ENCODE data around the gene EIF1AD. TPM values are rescaled to one million over a fixed set of nuclear protein-coding genes. Genes with fewer than 3 reads are reported as not detected.

Gene EIF1AD
- total and polyA plus RNA-seq, 2 of the 8 experiments (the other 6 are each of a cell fraction or from before 2014, with no cell fraction given), result 32.6 to 39.9 TPM

GRCh38 chr11:66037327-66037726 is 35.4 kb upstream of the EIF1AD start:
- no peak overlapping the region for H3K23ac ChIP-seq (ENCODE audit: insufficient read length)
- H4K91ac ChIP-seq (replicated peaks; ENCODE audit: insufficient read length, low read length), result no peak overlapping the region
- DNase-seq (ENCODE audit: low read depth in 1 of 2, low spot score in 2 of 2) (no peak), FAIRE-seq (no peak)
- H3K18ac ChIP-seq (ENCODE audit: extremely low read depth, low read length), result no peak overlapping the region
- H2AK5ac ChIP-seq (ENCODE audit: low read depth, low read length), result no peak overlapping the region
- H2BK5ac ChIP-seq (ENCODE audit: low read depth, low read length), result no peak overlapping the region
- 80% methylated on average over 3 of the region's 3 CpGs; no CpG with 5 or more reads in 1 of the 2 experiments for WGBS, 2 experiments (ENCODE audit: extremely low coverage in 1 of 2, insufficient coverage in 1 of 2, insufficient read length in 1 of 2, insufficient replicate concordance in 2 of 2, low coverage in 1 of 2, low lambda C conversion rate in 2 of 2, missing lambda C conversion rate in 1 of 2)
- H2BK120ac ChIP-seq (replicated peaks; ENCODE audit: low read depth, low read length), result no peak overlapping the region
- no peak overlapping the region for H3K27ac ChIP-seq (ENCODE audit: low read depth, low read length)
- no peaks in the 10 kb centered on the region for H3K79me2 ChIP-seq (ENCODE audit: control insufficient read depth in 1 of 2, insufficient read depth in 2 of 2, low read length in 2 of 2)
- H4K8ac ChIP-seq (ENCODE audit: extremely low read depth, insufficient read depth, low read length), result no peak overlapping the region
- no peak overlapping the region for H2AFZ ChIP-seq (ENCODE audit: low read length)
- peaks cover 0 to 4% (median under 1%) of the 10 kb centered on the region in 4 experiments; a peak in 5 of 8 replicates for H3K36me3 ChIP-seq (ENCODE audit: control insufficient read depth in 2 of 4, insufficient read depth in 4 of 4, low read length in 3 of 4)
- no peaks in the 10 kb centered on the region for H4K20me1 ChIP-seq (replicated peaks in 1 of 2; ENCODE audit: control insufficient read depth in 1 of 2, insufficient read depth in 2 of 2, low read length in 2 of 2)
- no peak overlapping the region for H4K5ac ChIP-seq (ENCODE audit: insufficient read length, low read depth, low read length)
- H3K23me2 ChIP-seq (ENCODE audit: low read depth, low read length), result 0 out of 2 replicates have a peak, but pooled peaks cover 2% of the 10 kb centered on the region
- H3K4ac ChIP-seq (replicated peaks; ENCODE audit: insufficient read length, low read depth, low read length), result no peak overlapping the region
- no peak overlapping the region for H2BK12ac ChIP-seq (ENCODE audit: low read depth, low read length)
- no peak overlapping the region for H3K9ac ChIP-seq (replicated peaks in 1 of 4; ENCODE audit: extremely low read depth in 1 of 4, low read depth in 3 of 4, low read length in 3 of 4)
- no peak overlapping the region for H3K14ac ChIP-seq (ENCODE audit: insufficient read length)
- ChIA-PET CTCF (ENCODE audit: partially characterized antibody) (interaction anchor here (0.6 to 2.7 kb wide), 2 partner anchors 15 to 28 kb away, joined by 3 to 14 read pairs; no protein-coding TSS in a partner anchor), POLR2A (ENCODE audit: partially characterized antibody) (no interaction called here)
- no peak overlapping the region for H3K4me3 ChIP-seq (ENCODE audit: extremely low read depth in 1 of 4, insufficient read depth in 2 of 4, low read depth in 3 of 4, low read length in 4 of 4)
- H3K56ac ChIP-seq (replicated peaks; ENCODE audit: insufficient read length, low read depth, low read length), result no peak overlapping the region
- peaks cover 6 to 8% of the 10 kb centered on the region in 2 experiments for H3K9me3 ChIP-seq (ENCODE audit: insufficient read depth in 2 of 2, low read depth in 1 of 2, low read length in 1 of 2)
- no peaks in the 10 kb centered on the region for H3K4me1 ChIP-seq (replicated peaks in 1 of 4; ENCODE audit: control insufficient read depth in 3 of 4, insufficient read depth in 4 of 4, low read length in 3 of 4)
- H3K27me3 ChIP-seq (replicated peaks in 1 of 4; ENCODE audit: control insufficient read depth in 3 of 4, extremely low read depth in 1 of 4, insufficient read depth in 3 of 4, low read length in 3 of 4), result no peaks in the 10 kb centered on the region
- no peak overlapping the region for H3K4me2 ChIP-seq (ENCODE audit: insufficient read depth in 1 of 2, low read depth in 2 of 2, low read length in 2 of 2)
- H3K79me1 ChIP-seq (ENCODE audit: low read depth, low read length), result no peaks in the 10 kb centered on the region
- H2BK15ac ChIP-seq (ENCODE audit: low read length), result no peak overlapping the region
- H2BK20ac ChIP-seq (ENCODE audit: low read length), result no peak overlapping the region
- TF ChIP-seq E2F6 (IDR thresholded peaks at IDR 0.05) (no peak), KDM1A (IDR thresholded peaks at IDR 0.05; ENCODE audit: borderline replicate concordance, low read length) (no peak), SP4 (IDR thresholded peaks at IDR 0.05; ENCODE audit: low read length) (no peak), NANOG (IDR thresholded peaks at IDR 0.05; ENCODE audit: insufficient read depth, low read depth, low read length, poor library complexity, severe bottlenecking) (no peak), RFX5 (IDR thresholded peaks at IDR 0.05; ENCODE audit: borderline replicate concordance, low read depth, low read length) (no peak), KDM5A (IDR thresholded peaks at IDR 0.05; ENCODE audit: low read length) (no peak), ASH2L (IDR thresholded peaks at IDR 0.05; ENCODE audit: low read length) (no peak), MAFK (IDR thresholded peaks at IDR 0.05; ENCODE audit: low read depth, low read length) (no peak), MAX (IDR thresholded peaks at IDR 0.05) (no peak), CTBP2 (IDR thresholded peaks at IDR 0.05; ENCODE audit: borderline replicate concordance, insufficient read depth, insufficient read length, low read length) (no peak), EP300 (IDR thresholded peaks at IDR 0.05; ENCODE audit: borderline replicate concordance in 1 of 2, low read depth in 2 of 2, low read length in 2 of 2) (no peak), KDM4A (IDR thresholded peaks at IDR 0.05; ENCODE audit: low read depth, low read length, severe bottlenecking) (no peak), TAF1 (IDR thresholded peaks at IDR 0.05; ENCODE audit: low read depth, low read length) (no peak), SP2 (IDR thresholded peaks at IDR 0.05; ENCODE audit: low read length) (no peak)

Measured in H1 (cell line).